Measurements from ENCODE around the gene RAB44. TPM values are rescaled to one million over a fixed set of nuclear protein-coding genes. Genes with fewer than 3 reads are reported as not detected.

The RAB44 gene
- total RNA-seq, 1 experiment from 2014 or later, result not detected

- Histone ChIP-seq H2BK15ac (ENCODE audit: low read depth, low read length) (no peak overlapping the region), H2BK120ac (ENCODE audit: low read depth, low read length, poor library complexity, severe bottlenecking) (no peak overlapping the region), H3K18ac (ENCODE audit: insufficient read length, low read depth, low read length) (no peak overlapping the region), H3K79me1 (ENCODE audit: insufficient read depth, low read depth, low read length, poor library complexity, severe bottlenecking) (no peaks in the 10 kb centered on the region), H3K56ac (ENCODE audit: insufficient read length, low read depth, low read length) (no peak overlapping the region), H3K9ac (ENCODE audit: extremely low read depth, insufficient read length, low read length) (no peak overlapping the region), H3K27ac (ENCODE audit: insufficient read length, low read depth, low read length) (no peak overlapping the region), H3K14ac (ENCODE audit: insufficient read depth, low read length) (no peak overlapping the region), H3K9me3 (ENCODE audit: control insufficient read depth, low read depth, low read length) (no peaks in the 10 kb centered on the region), H2BK20ac (ENCODE audit: low read depth, low read length, poor library complexity, severe bottlenecking) (no peak overlapping the region), H2BK12ac (ENCODE audit: insufficient read length, low read depth, low read length) (no peak overlapping the region), H3K27me3 (ENCODE audit: insufficient read depth, low read length) (no peaks in the 10 kb centered on the region), H2AK5ac (ENCODE audit: insufficient read length, low read length) (no peak overlapping the region), H4K8ac (replicated peaks; ENCODE audit: insufficient read length, low read depth, low read length) (no peak overlapping the region), H3K4ac (ENCODE audit: low read depth, low read length) (no peak overlapping the region), H4K5ac (ENCODE audit: insufficient read length, low read depth, low read length) (no peak overlapping the region), H3K79me2 (ENCODE audit: insufficient read depth, low read length) (no peaks in the 10 kb centered on the region), H4K20me1 (ENCODE audit: control insufficient read depth, insufficient read depth, insufficient read length) (no peaks in the 10 kb centered on the region), H2AFZ (ENCODE audit: low read length) (no peak overlapping the region), H3T11ph (ENCODE audit: low read length) (no peak overlapping the region), H4K91ac (ENCODE audit: insufficient read length, low read depth, low read length) (no peak overlapping the region), H3K4me1 (ENCODE audit: insufficient read depth, low read length) (no peaks in the 10 kb centered on the region), H3K4me2 (ENCODE audit: insufficient read depth, insufficient read length, low read length) (no peak overlapping the region), H3K23ac (ENCODE audit: insufficient read length, low read depth, low read length) (no peak overlapping the region), H2BK5ac (ENCODE audit: insufficient read length, low read length) (no peak overlapping the region), H3K23me2 (ENCODE audit: insufficient read length, low read depth, low read length, poor library complexity, severe bottlenecking) (no peaks in the 10 kb centered on the region)
- TF ChIP-seq CTCF (conservative IDR thresholded peaks at IDR 0.05), result no peak
- H3K9me3 Mint-ChIP-seq, result peaks cover 3 to 4% of the 10 kb centered on the region in 2 experiments
- no peak for DNase-seq
- no peak overlapping the region for H3K27ac Mint-ChIP-seq
- peaks cover 3 to 9% of the 10 kb centered on the region in 2 experiments for H3K4me1 Mint-ChIP-seq
- no CpG with 5 or more reads among the region's 6 CpGs for WGBS (ENCODE audit: extremely low coverage, insufficient read length, low lambda C conversion rate)
- H3K4me3 Mint-ChIP-seq, result no peak overlapping the region
- 0 out of 7 replicates have a peak, but pooled peaks cover 0 to 3% (median 0%) of the 10 kb centered on the region in 3 experiments for H3K36me3 Mint-ChIP-seq (ENCODE audit: insufficient read depth in 1 of 3, low read depth in 3 of 3)
- H3K27me3 Mint-ChIP-seq (ENCODE audit: low read depth), result peaks cover 9% of the 10 kb centered on the region; the same call in 1 of the 2 replicates
Measured at GRCh38 chr6:36752886-36753506, 55.4 kb downstream of the RAB44 start.
